Progenitor cell of endocrine pancreas (in vitro differentiated cells): ENCODE measurements around the gene MESP2. TPM values are rescaled to one million over a fixed set of nuclear protein-coding genes. Genes with fewer than 3 reads are reported as not detected.
A peak's percentile ranks its signal among the peaks of the same experiment; 100 is the strongest.

Experiments
- DNase-seq: peaks from one replicate; pipeline ENCODE4 v3.0.0; 2021; ENCODE audit warnings: low spot score; ENCODE audit not compliant: unreplicated experiment
- H3K27ac Mint-ChIP-seq: 2 replicates; pipeline ENCODE4 v1.8.0; 2021; ENCODE audit warnings: mild to moderate bottlenecking, moderate library complexity, mixed read lengths
- H3K27me3 Mint-ChIP-seq: 2 replicates; pipeline ENCODE4 v1.8.0; 2021; ENCODE audit warnings: mixed read lengths
- H3K36me3 Mint-ChIP-seq: 2 replicates; pipeline ENCODE4 v1.8.0; 2022; ENCODE audit warnings: mixed read lengths; ENCODE audit not compliant: insufficient read depth
- H3K4me1 Mint-ChIP-seq: 2 replicates; pipeline ENCODE4 v1.8.0; 2021; ENCODE audit warnings: low read depth, mixed read lengths
- H3K4me3 Mint-ChIP-seq: 2 replicates; pipeline ENCODE4 v1.8.0; 2021; ENCODE audit warnings: low read depth, mild to moderate bottlenecking, moderate library complexity, mixed read lengths
- H3K9me3 Mint-ChIP-seq: 2 replicates; pipeline ENCODE4 v1.8.0; 2021; ENCODE audit warnings: low read depth, mixed read lengths
- CTCF ChIP-seq: fragments of 200-600 bp; sonication (generic); IDR thresholded peaks from one replicate; pipeline ENCODE4 v1.5.0; 2021; ENCODE audit warnings: antibody characterized with exemption, mild to moderate bottlenecking; ENCODE audit not compliant: unreplicated experiment
- long read RNA-seq: library from polyadenylated mRNA; unstranded; transcript quantifications from one replicate; pipeline ENCODE4 v2.0.0, GENCODE V29; 2020
- total RNA-seq: library from RNA; stranded (reverse); gene quantifications from 2 replicates; pipeline ENCODE4 v1.2.1, GENCODE V29; 2021

Gene MESP2
- not detected in 2 replicates for total RNA-seq
- long read RNA-seq: 0 reads

GRCh38 chr15:89776274-89777072 is at the start of gene MESP2:
TSS of gene MESP2 (plus strand) at chr15:89776332. CDS start at chr15:89776358, 26 bp downstream.
- Mint-ChIP-seq H3K27ac (no peak within 1 kb of the TSS), H3K27me3 (peaks cover 37% of the 10 kb centered on the region), H3K4me1 (no peaks in the 10 kb centered on the region), H3K36me3 (no peaks in the 10 kb centered on the region), H3K9me3 (no peaks in the 10 kb centered on the region), H3K4me3 (peak within 1 kb of the TSS; percentile 31)
- peak; percentile 65 for TF ChIP-seq CTCF
- DNase-seq: peak; percentile 86

- no peaks in the 10 kb centered on the region for H3K36me3 Mint-ChIP-seq
- DNase-seq: no peak
- no peaks in the 10 kb centered on the region for H3K4me1 Mint-ChIP-seq
- no peak overlapping the region for H3K4me3 Mint-ChIP-seq
- H3K27me3 Mint-ChIP-seq: peaks cover 22% of the 10 kb centered on the region
- H3K9me3 Mint-ChIP-seq: peaks cover 3% of the 10 kb centered on the region
- no peak overlapping the region for H3K27ac Mint-ChIP-seq
- no peak for TF ChIP-seq CTCF
These were observed 47.9 kb upstream of the MESP2 start for GRCh38 chr15:89728254-89728653.

GRCh38 chr15:89731275-89731674 is 44.9 kb upstream of the MESP2 start:
- Mint-ChIP-seq H3K27ac (no peak overlapping the region), H3K36me3 (no peaks in the 10 kb centered on the region), H3K27me3 (peaks cover 49% of the 10 kb centered on the region), H3K9me3 (no peaks in the 10 kb centered on the region), H3K4me1 (no peaks in the 10 kb centered on the region), H3K4me3 (no peak overlapping the region)
- no peak for DNase-seq
- no peak for TF ChIP-seq CTCF

GRCh38 chr15:89732451-89733172 is 43.5 kb upstream of the MESP2 start:
- H3K27me3 Mint-ChIP-seq: peaks cover 52% of the 10 kb centered on the region

More at GRCh38 chr15:89732451-89733172, 43.5 kb upstream of the MESP2 start:
- Mint-ChIP-seq H3K36me3 (no peaks in the 10 kb centered on the region), H3K27ac (no peak overlapping the region), H3K4me3 (no peak overlapping the region), H3K9me3 (no peaks in the 10 kb centered on the region), H3K4me1 (no peaks in the 10 kb centered on the region)
- no peak for TF ChIP-seq CTCF
- no peak for DNase-seq
